H1 (cell line): ENCODE results near the gene PKD1. TPM values are rescaled to one million over a fixed set of nuclear protein-coding genes. Genes with fewer than 3 reads are reported as not detected.

Experiments used
- CHD7 ChIP-seq: fragments of 300-600 bp; sonication (generic); IDR thresholded peaks from 2 replicates; pipeline ENCODE4 v1.7.1; 2012; ENCODE audit warnings: low read length, moderate library complexity, mild to moderate bottlenecking, inconsistent platforms; ENCODE audit not compliant: insufficient replicate concordance
- EP300 ChIP-seq, 2 experiments: IDR thresholded peaks; 1 replicate in 1 of 2; 2 replicates in 1 of 2; pipeline ENCODE4 v1.6.1; 2011 to 2012; ENCODE audit warnings: low read depth in 2 of 2, low read length in 2 of 2, mild to moderate bottlenecking in 2 of 2, borderline replicate concordance in 1 of 2, inconsistent platforms in 1 of 2, moderate library complexity in 1 of 2
- GABPA ChIP-seq: IDR thresholded peaks from 2 replicates; pipeline ENCODE4 v1.6.1; 2011; ENCODE audit warnings: mild to moderate bottlenecking, low read length, moderate library complexity, borderline replicate concordance; ENCODE audit not compliant: insufficient read depth
- KDM5A ChIP-seq: fragments of 200-600 bp; IDR thresholded peaks from 2 replicates; pipeline ENCODE4 v1.7.1; 2012; ENCODE audit warnings: mild to moderate bottlenecking, low read length, inconsistent platforms, mixed read lengths
- NRF1 ChIP-seq: IDR thresholded peaks from 2 replicates; pipeline ENCODE4 v1.6.1; 2011; ENCODE audit warnings: mild to moderate bottlenecking, low read depth, low read length, improper control_type of control experiment
- SP2 ChIP-seq: IDR thresholded peaks from 2 replicates; pipeline ENCODE4 v1.6.1; 2012; ENCODE audit warnings: mild to moderate bottlenecking, low read length, inconsistent platforms
- TBP ChIP-seq: IDR thresholded peaks from 2 replicates; pipeline ENCODE4 v1.6.1; 2011; ENCODE audit warnings: low read depth, low read length, improper control_type of control experiment
- ZNF274 ChIP-seq: IDR thresholded peaks from 2 replicates; pipeline ENCODE4 v1.7.0; 2012; ENCODE audit warnings: low read length, borderline replicate concordance; ENCODE audit errors: extremely low read depth
- polyA plus RNA-seq, 7 experiments: library from polyadenylated mRNA; depleted of rRNA in 3 of 7; stranded (reverse) in 5 of 7; unstranded in 2 of 7; fragments of >200 nt in 5 of 7; fragments of 200-250 nt in 2 of 7; gene quantifications; 1 replicate in 5 of 7; 2 replicates in 1 of 7; 4 replicates in 1 of 7; pipeline versions ENCODE4 v1.2.1 to v1.2.3, GENCODE V29; 2011 to 2013; ENCODE audit warnings: missing spikeins in 2 of 7, mixed read lengths in 2 of 7
- total RNA-seq: library from RNA; stranded (reverse); fragmentation: NEBNext Ultra II Directional; extraction: Animal tissue kit (Norgen Biotek cat#: 25700); gene quantifications from 2 replicates; pipeline ENCODE4 v1.2.1, GENCODE V29; 2021

Gene PKD1
- total and polyA plus RNA-seq, 2 of the 8 experiments (the other 6 are each of a cell fraction or from before 2014, with no cell fraction given) = 40.6 to 52.7 TPM

DNA sequence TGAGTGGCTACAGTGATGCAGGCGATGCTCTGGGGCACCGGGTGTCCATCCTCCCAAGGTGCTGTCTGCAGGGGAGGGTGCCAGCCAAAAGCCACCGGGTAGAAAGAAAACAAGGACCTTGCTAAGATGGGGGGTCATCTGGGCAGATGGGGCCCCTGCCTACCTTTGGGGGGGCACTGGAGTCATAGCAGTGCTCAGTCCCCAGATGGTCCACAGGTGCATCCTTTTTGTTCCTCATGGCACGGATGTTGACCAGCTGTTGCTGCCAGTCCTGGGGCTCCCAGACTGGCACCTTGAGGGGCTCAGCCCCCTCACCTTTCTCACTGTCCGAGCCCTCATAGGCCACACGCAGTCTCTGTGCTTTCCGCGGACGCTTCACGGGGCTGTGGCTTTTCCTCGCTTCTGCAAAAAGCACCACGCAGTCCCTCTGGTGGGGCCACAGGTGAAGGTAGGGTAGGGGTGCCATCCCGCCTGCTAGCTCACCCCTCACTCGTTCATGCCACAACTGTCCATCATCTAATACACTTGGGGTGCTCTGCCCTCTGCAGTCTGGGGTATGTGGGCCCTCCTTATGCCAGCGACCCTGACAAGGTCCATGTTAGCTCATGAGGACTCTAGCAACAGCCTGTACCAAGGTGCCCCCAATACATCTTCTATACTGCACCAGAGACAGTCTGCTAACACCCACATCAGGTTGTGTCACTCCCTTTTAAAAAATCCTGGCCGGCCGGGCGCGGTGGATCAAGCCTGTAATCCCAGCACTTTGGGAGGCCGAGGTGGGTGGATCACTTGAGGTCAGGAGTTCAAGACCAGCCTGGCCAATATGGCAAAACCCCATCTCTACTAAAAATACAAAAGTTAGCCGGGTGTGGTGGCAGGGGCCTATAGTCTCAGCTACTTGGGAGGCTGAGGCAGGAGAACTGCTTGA, 89.5 kb downstream of the PKD1 start (continued):
- TF ChIP-seq CHD7 = no peak
- TF ChIP-seq EP300 (IDR thresholded peaks at IDR 0.05; ENCODE audit: borderline replicate concordance in 1 of 2, low read depth in 2 of 2, low read length in 2 of 2) = no peak
- TF ChIP-seq KDM5A = no peak
- TF ChIP-seq SP2 = no peak
- no peak for TF ChIP-seq TBP
- TF ChIP-seq ZNF274 = no peak
- no peak for TF ChIP-seq GABPA
- no peak for TF ChIP-seq NRF1
